ENCODE data around the gene XCL1.

The XCL1 gene

GRCh38 chr1:168585937-168586336 is 9.5 kb downstream of the XCL1 start:
- TF ChIP-seq CEBPB (IDR thresholded peaks at IDR 0.05): no peak

GRCh38 chr1:168589167-168589566 is 12.8 kb downstream of the XCL1 start:
- no peak for TF ChIP-seq TCF12 (IDR thresholded peaks at IDR 0.05; ENCODE audit: low read depth)
- no peak for TF ChIP-seq MAX (IDR thresholded peaks at IDR 0.05)
- TF ChIP-seq RAD21 (IDR thresholded peaks at IDR 0.05; ENCODE audit: low read depth): no peak
- TF ChIP-seq USF1 (IDR thresholded peaks at IDR 0.05): no peak
- TF ChIP-seq YY1 (IDR thresholded peaks at IDR 0.05; ENCODE audit: low read depth): no peak
- no peak for TF ChIP-seq ZBTB7A (IDR thresholded peaks at IDR 0.05; ENCODE audit: low read depth)
- TF ChIP-seq TEAD4 (IDR thresholded peaks at IDR 0.05): no peak
- no peak for TF ChIP-seq FOXM1 (IDR thresholded peaks at IDR 0.05; ENCODE audit: borderline replicate concordance, low read depth)
- TF ChIP-seq REST (IDR thresholded peaks at IDR 0.05; ENCODE audit: low read depth): no peak
- TF ChIP-seq EP300 (IDR thresholded peaks at IDR 0.05; ENCODE audit: borderline replicate concordance): no peak
- TF ChIP-seq TAF1 (IDR thresholded peaks at IDR 0.05; ENCODE audit: low read depth): no peak
- TF ChIP-seq CEBPB (IDR thresholded peaks at IDR 0.05): no peak
- TF ChIP-seq CREB1 (IDR thresholded peaks at IDR 0.05; ENCODE audit: low read depth): no peak
- TF ChIP-seq EGR1 (IDR thresholded peaks at IDR 0.05): no peak
- no peak for TF ChIP-seq NFIC (IDR thresholded peaks at IDR 0.05)

GRCh38 chr1:168591066-168591465 is 14.7 kb downstream of the XCL1 start:
- TF ChIP-seq TEAD4 (IDR thresholded peaks at IDR 0.05) (no peak), ZBTB7A (IDR thresholded peaks at IDR 0.05; ENCODE audit: low read depth) (no peak), RAD21 (IDR thresholded peaks at IDR 0.05; ENCODE audit: low read depth) (no peak), EGR1 (IDR thresholded peaks at IDR 0.05) (no peak), MAX (IDR thresholded peaks at IDR 0.05) (no peak), CEBPB (IDR thresholded peaks at IDR 0.05) (no peak), YY1 (IDR thresholded peaks at IDR 0.05; ENCODE audit: low read depth) (no peak), REST (IDR thresholded peaks at IDR 0.05; ENCODE audit: low read depth) (no peak), CREB1 (IDR thresholded peaks at IDR 0.05; ENCODE audit: low read depth) (no peak), EP300 (IDR thresholded peaks at IDR 0.05; ENCODE audit: borderline replicate concordance) (no peak), NFIC (IDR thresholded peaks at IDR 0.05) (no peak), USF1 (IDR thresholded peaks at IDR 0.05) (no peak), TCF12 (IDR thresholded peaks at IDR 0.05; ENCODE audit: low read depth) (no peak), FOXM1 (IDR thresholded peaks at IDR 0.05; ENCODE audit: borderline replicate concordance, low read depth) (no peak), TAF1 (IDR thresholded peaks at IDR 0.05; ENCODE audit: low read depth) (no peak)

- no peak for TF ChIP-seq ZBTB7A (IDR thresholded peaks at IDR 0.05; ENCODE audit: low read depth)
- TF ChIP-seq YY1 (IDR thresholded peaks at IDR 0.05; ENCODE audit: low read depth): no peak
- TF ChIP-seq EGR1 (IDR thresholded peaks at IDR 0.05): no peak
- TF ChIP-seq NFIC (IDR thresholded peaks at IDR 0.05): no peak
- no peak for TF ChIP-seq MAX (IDR thresholded peaks at IDR 0.05)
- TF ChIP-seq EP300 (IDR thresholded peaks at IDR 0.05; ENCODE audit: borderline replicate concordance): no peak
- TF ChIP-seq TAF1 (IDR thresholded peaks at IDR 0.05; ENCODE audit: low read depth): no peak
- TF ChIP-seq USF1 (IDR thresholded peaks at IDR 0.05): no peak
- TF ChIP-seq CEBPB (IDR thresholded peaks at IDR 0.05): no peak
- no peak for TF ChIP-seq RAD21 (IDR thresholded peaks at IDR 0.05; ENCODE audit: low read depth)
- TF ChIP-seq FOXM1 (IDR thresholded peaks at IDR 0.05; ENCODE audit: borderline replicate concordance, low read depth): no peak
- TF ChIP-seq TEAD4 (IDR thresholded peaks at IDR 0.05): no peak
Observed at GRCh38 chr1:168591641-168592250, 15.3 kb downstream of the XCL1 start.

- TF ChIP-seq EGR1 (IDR thresholded peaks at IDR 0.05): no peak
- no peak for TF ChIP-seq TAF1 (IDR thresholded peaks at IDR 0.05; ENCODE audit: low read depth)
- no peak for TF ChIP-seq FOXM1 (IDR thresholded peaks at IDR 0.05; ENCODE audit: borderline replicate concordance, low read depth)
- TF ChIP-seq CEBPB (IDR thresholded peaks at IDR 0.05): no peak
- TF ChIP-seq MAX (IDR thresholded peaks at IDR 0.05): no peak
- no peak for TF ChIP-seq EP300 (IDR thresholded peaks at IDR 0.05; ENCODE audit: borderline replicate concordance)
- TF ChIP-seq YY1 (IDR thresholded peaks at IDR 0.05; ENCODE audit: low read depth): no peak
- no peak for TF ChIP-seq USF1 (IDR thresholded peaks at IDR 0.05)
- no peak for TF ChIP-seq TEAD4 (IDR thresholded peaks at IDR 0.05)
- TF ChIP-seq NFIC (IDR thresholded peaks at IDR 0.05): no peak
- TF ChIP-seq TCF12 (IDR thresholded peaks at IDR 0.05; ENCODE audit: low read depth): no peak
- TF ChIP-seq CREB1 (IDR thresholded peaks at IDR 0.05; ENCODE audit: low read depth): no peak
- no peak for TF ChIP-seq REST (IDR thresholded peaks at IDR 0.05; ENCODE audit: low read depth)
- no peak for TF ChIP-seq ZBTB7A (IDR thresholded peaks at IDR 0.05; ENCODE audit: low read depth)
- TF ChIP-seq RAD21 (IDR thresholded peaks at IDR 0.05; ENCODE audit: low read depth): no peak
Observed at GRCh38 chr1:168598125-168598524, 21.7 kb downstream of the XCL1 start.

Measured in Ishikawa (cell line).